ENCODE data around the gene DNAH6. TPM values are rescaled to one million over a fixed set of nuclear protein-coding genes. Genes with fewer than 3 reads are reported as not detected.

DNAH6 gene
- total and polyA plus RNA-seq, 2 of the 8 experiments (the other 6 are each of a cell fraction or from before 2014, with no cell fraction given): 0.06 to 0.43 TPM

DNA sequence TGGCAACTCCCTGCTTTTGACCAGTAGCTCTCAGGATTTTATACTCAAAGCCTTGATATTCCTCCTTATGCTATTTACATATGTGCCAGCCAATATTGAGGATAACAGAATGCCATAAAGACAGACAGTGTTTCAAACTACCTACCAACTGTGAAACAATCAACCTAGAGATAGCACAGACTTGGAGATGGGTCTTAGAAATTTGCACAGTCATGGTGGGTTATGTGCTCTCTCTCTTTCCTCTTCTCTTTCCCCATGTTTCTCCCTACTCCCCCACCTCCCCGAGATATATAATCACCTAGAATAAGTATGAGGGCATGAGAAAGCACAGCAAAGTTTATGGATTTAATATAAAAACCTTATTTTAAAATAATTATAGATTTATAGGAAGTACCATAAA lies 33.0 kb upstream of the DNAH6 start (continued):
- TF ChIP-seq, protein P1, sequence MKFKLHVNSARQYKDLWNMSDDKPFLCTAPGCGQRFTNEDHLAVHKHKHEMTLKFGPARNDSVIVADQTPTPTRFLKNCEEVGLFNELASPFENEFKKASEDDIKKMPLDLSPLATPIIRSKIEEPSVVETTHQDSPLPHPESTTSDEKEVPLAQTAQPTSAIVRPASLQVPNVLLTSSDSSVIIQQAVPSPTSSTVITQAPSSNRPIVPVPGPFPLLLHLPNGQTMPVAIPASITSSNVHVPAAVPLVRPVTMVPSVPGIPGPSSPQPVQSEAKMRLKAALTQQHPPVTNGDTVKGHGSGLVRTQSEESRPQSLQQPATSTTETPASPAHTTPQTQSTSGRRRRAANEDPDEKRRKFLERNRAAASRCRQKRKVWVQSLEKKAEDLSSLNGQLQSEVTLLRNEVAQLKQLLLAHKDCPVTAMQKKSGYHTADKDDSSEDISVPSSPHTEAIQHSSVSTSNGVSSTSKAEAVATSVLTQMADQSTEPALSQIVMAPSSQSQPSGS (IDR thresholded peaks at IDR 0.05; ENCODE audit: low read length): no peak
- no peak for TF ChIP-seq HDAC6 (IDR thresholded peaks at IDR 0.05; ENCODE audit: low read depth, low read length)
- TF ChIP-seq SUZ12 (IDR thresholded peaks at IDR 0.05; ENCODE audit: low read length): no peak
- TF ChIP-seq POLR2AphosphoS5 (IDR thresholded peaks at IDR 0.05; ENCODE audit: low read depth, low read length): no peak
- TF ChIP-seq, protein P2, sequence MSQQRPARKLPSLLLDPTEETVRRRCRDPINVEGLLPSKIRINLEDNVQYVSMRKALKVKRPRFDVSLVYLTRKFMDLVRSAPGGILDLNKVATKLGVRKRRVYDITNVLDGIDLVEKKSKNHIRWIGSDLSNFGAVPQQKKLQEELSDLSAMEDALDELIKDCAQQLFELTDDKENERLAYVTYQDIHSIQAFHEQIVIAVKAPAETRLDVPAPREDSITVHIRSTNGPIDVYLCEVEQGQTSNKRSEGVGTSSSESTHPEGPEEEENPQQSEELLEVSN (IDR thresholded peaks at IDR 0.05): no peak
- TF ChIP-seq KDM1A (IDR thresholded peaks at IDR 0.05; ENCODE audit: borderline replicate concordance, low read length): no peak
